GM23338 (cell line): ENCODE results near the gene LEKR1. TPM values are rescaled to one million over a fixed set of nuclear protein-coding genes. Genes with fewer than 3 reads are reported as not detected.

Experiments
- ATAC-seq: fragments of 200-7000 bp; cut with Tn5 transposase; 3 replicates; pipeline ENCODE4 v1.9.1; 2020
- DNase-seq: peaks from one replicate; pipeline ENCODE4 v3.0.0-alpha.2; 2015; ENCODE audit warnings: low spot score
- H2AFZ ChIP-seq: fragments of 200-600 bp; sonication (generic); 2 replicates; pipeline ENCODE4 v1.8.0; 2016; ENCODE audit warnings: antibody characterized with exemption, mild to moderate bottlenecking, moderate library complexity
- H3F3A ChIP-seq: fragments of 200-600 bp; sonication (generic); replicated peaks from 2 replicates; pipeline ENCODE4 v1.8.0; 2017; ENCODE audit warnings: antibody characterized with exemption, mixed run types, low read depth
- H3K27ac ChIP-seq: fragments of 200-600 bp; sonication (generic); 2 replicates; pipeline ENCODE4 v1.6.1; 2016; ENCODE audit warnings: low read depth
- H3K27me3 ChIP-seq: fragments of 200-600 bp; sonication (generic); 2 replicates; pipeline ENCODE4 v1.8.0; 2016; ENCODE audit warnings: mild to moderate bottlenecking, mixed run types, moderate library complexity; ENCODE audit not compliant: insufficient read depth
- H3K36me3 ChIP-seq: fragments of 200-600 bp; sonication (generic); 2 replicates; pipeline ENCODE4 v1.8.0; 2016; ENCODE audit warnings: mild to moderate bottlenecking; ENCODE audit not compliant: insufficient read depth
- H3K4me1 ChIP-seq: fragments of 200-600 bp; sonication (generic); 2 replicates; pipeline ENCODE4 v1.8.0; 2016; ENCODE audit warnings: mild to moderate bottlenecking, moderate library complexity; ENCODE audit not compliant: insufficient read depth
- H3K4me2 ChIP-seq: fragments of 200-600 bp; sonication (generic); 2 replicates; pipeline ENCODE4 v1.7.1; 2017; ENCODE audit warnings: mixed run types
- H3K4me3 ChIP-seq: fragments of 200-600 bp; sonication (generic); 2 replicates; pipeline ENCODE4 v1.6.1; 2016; ENCODE audit warnings: mixed run types
- H3K79me2 ChIP-seq: fragments of 200-600 bp; sonication (generic); replicated peaks from 2 replicates; pipeline ENCODE4 v1.8.0; 2017; ENCODE audit warnings: mild to moderate bottlenecking; ENCODE audit not compliant: insufficient read depth
- H3K9me2 ChIP-seq: fragments of 200-600 bp; sonication (generic); 2 replicates; pipeline ENCODE4 v1.8.0; 2017; ENCODE audit not compliant: insufficient read depth
- H4K20me1 ChIP-seq: fragments of 200-600 bp; sonication (generic); replicated peaks from 2 replicates; pipeline ENCODE4 v1.8.0; 2017; ENCODE audit warnings: mild to moderate bottlenecking; ENCODE audit not compliant: insufficient read depth
- H3K27ac Mint-ChIP-seq: 2 replicates; pipeline ENCODE4 v1.8.0; 2020; ENCODE audit warnings: inconsistent platforms, mild to moderate bottlenecking, moderate library complexity, mixed read lengths
- H3K27me3 Mint-ChIP-seq: 3 replicates; pipeline ENCODE4 v1.8.0; 2022; ENCODE audit warnings: low read depth, mild to moderate bottlenecking, moderate library complexity, mixed read lengths, inconsistent platforms; ENCODE audit not compliant: insufficient read depth, poor library complexity
- H3K36me3 Mint-ChIP-seq: 3 replicates; pipeline ENCODE4 v1.8.0; 2021; ENCODE audit warnings: low read depth, mild to moderate bottlenecking, inconsistent platforms, moderate library complexity, mixed read lengths
- H3K4me1 Mint-ChIP-seq: 3 replicates; pipeline ENCODE4 v1.8.0; 2020; ENCODE audit warnings: mild to moderate bottlenecking, inconsistent platforms, mixed read lengths
- H3K4me3 Mint-ChIP-seq: 3 replicates; pipeline ENCODE4 v1.8.0; 2021; ENCODE audit warnings: moderate library complexity, mild to moderate bottlenecking, inconsistent platforms, mixed read lengths
- H3K9me3 Mint-ChIP-seq: 3 replicates; pipeline ENCODE4 v1.8.0; 2020; ENCODE audit warnings: moderate library complexity, mild to moderate bottlenecking, inconsistent platforms, mixed read lengths
- CREB1 ChIP-seq: fragments of 250-450 bp; sonication (Bioruptor Pico); IDR thresholded peaks from 2 replicates; pipeline ENCODE4 v1.5.0; 2020; ENCODE audit warnings: low read depth, mild to moderate bottlenecking, moderate library complexity
- POLR2AphosphoS5 ChIP-seq: IDR thresholded peaks from 2 replicates; pipeline ENCODE4 v1.6.1; 2016; ENCODE audit warnings: antibody characterized with exemption, low read depth
- ZNF331 ChIP-seq: fragments of 250-450 bp; sonication (Bioruptor Pico); IDR thresholded peaks from 2 replicates; pipeline ENCODE4 v1.5.0; 2020; ENCODE audit warnings: low read depth, mild to moderate bottlenecking, moderate library complexity
- polyA plus RNA-seq: library from polyadenylated mRNA; unstranded; fragments of >200 nt; fragmentation: Nextera tagmentation; extraction: Ambion mirVana; gene quantifications from 2 replicates; pipeline ENCODE4 v1.2.1, GENCODE V29; 2016
- total RNA-seq: library from RNA; depleted of rRNA; stranded (reverse); fragments of >200 nt; shearing (Covaris generic); gene quantifications from 2 replicates; pipeline ENCODE4 v1.2.3, GENCODE V29; 2014
- TF ChIP-seq, protein P1 (sequence below), 2 experiments: fragments of 200-600 bp in 1 of 2; sonication (generic) in 1 of 2; conservative IDR thresholded peaks; 2 replicates each; pipeline versions ENCODE4 v1.5.1 to v1.6.1; 2016 to 2017; ENCODE audit warnings: antibody characterized with exemption in 2 of 2, low read depth in 2 of 2, mild to moderate bottlenecking in 2 of 2, moderate library complexity in 1 of 2
- TF ChIP-seq, protein P2 (sequence below): fragments of 250-450 bp; sonication (Bioruptor Pico); IDR thresholded peaks from 2 replicates; pipeline ENCODE4 v1.5.0; 2020; ENCODE audit warnings: mild to moderate bottlenecking, moderate library complexity
- TF ChIP-seq, protein P3 (sequence below): IDR thresholded peaks from one replicate; pipeline ENCODE4 v1.6.1; 2018; ENCODE audit warnings: antibody characterized with exemption; ENCODE audit not compliant: unreplicated experiment
- TF ChIP-seq, protein P4 (sequence below): IDR thresholded peaks from 2 replicates; pipeline ENCODE4 v1.6.1; 2016; ENCODE audit warnings: antibody characterized with exemption

LEKR1 gene
- total and polyA plus RNA-seq, 2 experiments from 2014 or later = not detected

DNA sequence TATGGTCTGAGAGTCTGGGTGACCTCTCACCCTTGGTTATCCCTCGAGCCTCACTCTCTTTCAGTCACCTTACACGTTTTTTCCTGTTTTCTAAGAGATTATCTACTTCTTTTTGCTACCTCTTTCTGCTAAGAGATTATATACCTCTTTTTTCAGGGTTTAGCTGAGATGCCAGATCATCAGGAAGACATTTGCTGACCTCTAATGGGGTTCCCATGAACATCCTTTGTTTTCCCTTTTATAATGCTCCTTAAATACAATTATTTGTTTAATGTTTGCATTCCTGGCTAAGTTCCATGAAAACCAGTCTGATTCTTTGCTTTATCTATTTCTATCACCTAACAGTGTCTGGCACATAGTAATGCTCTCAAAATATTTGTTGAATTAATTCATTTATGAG is 39.6 kb downstream of the LEKR1 start:
- no peak for DNase-seq
- Histone ChIP-seq H3K4me2 (no peak overlapping the region), H3K27ac (no peak overlapping the region), H3K36me3 (no peaks in the 10 kb centered on the region), H3K79me2 (no peaks in the 10 kb centered on the region), H4K20me1 (no peaks in the 10 kb centered on the region), H3K4me3 (no peak overlapping the region), H3K9me2 (no peaks in the 10 kb centered on the region), H3F3A (no peaks in the 10 kb centered on the region), H3K27me3 (no peaks in the 10 kb centered on the region), H2AFZ (no peak overlapping the region), H3K4me1 (no peaks in the 10 kb centered on the region)
- no peaks in the 10 kb centered on the region for H3K9me3 Mint-ChIP-seq
- no peaks in the 10 kb centered on the region for H3K4me1 Mint-ChIP-seq
- H3K27me3 Mint-ChIP-seq = no peaks in the 10 kb centered on the region
- no peaks in the 10 kb centered on the region for H3K36me3 Mint-ChIP-seq
- ATAC-seq = no peak
- H3K4me3 Mint-ChIP-seq = no peak overlapping the region
- TF ChIP-seq, protein P1, sequence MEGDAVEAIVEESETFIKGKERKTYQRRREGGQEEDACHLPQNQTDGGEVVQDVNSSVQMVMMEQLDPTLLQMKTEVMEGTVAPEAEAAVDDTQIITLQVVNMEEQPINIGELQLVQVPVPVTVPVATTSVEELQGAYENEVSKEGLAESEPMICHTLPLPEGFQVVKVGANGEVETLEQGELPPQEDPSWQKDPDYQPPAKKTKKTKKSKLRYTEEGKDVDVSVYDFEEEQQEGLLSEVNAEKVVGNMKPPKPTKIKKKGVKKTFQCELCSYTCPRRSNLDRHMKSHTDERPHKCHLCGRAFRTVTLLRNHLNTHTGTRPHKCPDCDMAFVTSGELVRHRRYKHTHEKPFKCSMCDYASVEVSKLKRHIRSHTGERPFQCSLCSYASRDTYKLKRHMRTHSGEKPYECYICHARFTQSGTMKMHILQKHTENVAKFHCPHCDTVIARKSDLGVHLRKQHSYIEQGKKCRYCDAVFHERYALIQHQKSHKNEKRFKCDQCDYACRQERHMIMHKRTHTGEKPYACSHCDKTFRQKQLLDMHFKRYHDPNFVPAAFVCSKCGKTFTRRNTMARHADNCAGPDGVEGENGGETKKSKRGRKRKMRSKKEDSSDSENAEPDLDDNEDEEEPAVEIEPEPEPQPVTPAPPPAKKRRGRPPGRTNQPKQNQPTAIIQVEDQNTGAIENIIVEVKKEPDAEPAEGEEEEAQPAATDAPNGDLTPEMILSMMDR (conservative IDR thresholded peaks at IDR 0.05; ENCODE audit: low read depth in 2 of 2) = peak in 1 of 2 experiments; percentile 24; a peak in 1 of 4 replicates
- TF ChIP-seq, protein P2, sequence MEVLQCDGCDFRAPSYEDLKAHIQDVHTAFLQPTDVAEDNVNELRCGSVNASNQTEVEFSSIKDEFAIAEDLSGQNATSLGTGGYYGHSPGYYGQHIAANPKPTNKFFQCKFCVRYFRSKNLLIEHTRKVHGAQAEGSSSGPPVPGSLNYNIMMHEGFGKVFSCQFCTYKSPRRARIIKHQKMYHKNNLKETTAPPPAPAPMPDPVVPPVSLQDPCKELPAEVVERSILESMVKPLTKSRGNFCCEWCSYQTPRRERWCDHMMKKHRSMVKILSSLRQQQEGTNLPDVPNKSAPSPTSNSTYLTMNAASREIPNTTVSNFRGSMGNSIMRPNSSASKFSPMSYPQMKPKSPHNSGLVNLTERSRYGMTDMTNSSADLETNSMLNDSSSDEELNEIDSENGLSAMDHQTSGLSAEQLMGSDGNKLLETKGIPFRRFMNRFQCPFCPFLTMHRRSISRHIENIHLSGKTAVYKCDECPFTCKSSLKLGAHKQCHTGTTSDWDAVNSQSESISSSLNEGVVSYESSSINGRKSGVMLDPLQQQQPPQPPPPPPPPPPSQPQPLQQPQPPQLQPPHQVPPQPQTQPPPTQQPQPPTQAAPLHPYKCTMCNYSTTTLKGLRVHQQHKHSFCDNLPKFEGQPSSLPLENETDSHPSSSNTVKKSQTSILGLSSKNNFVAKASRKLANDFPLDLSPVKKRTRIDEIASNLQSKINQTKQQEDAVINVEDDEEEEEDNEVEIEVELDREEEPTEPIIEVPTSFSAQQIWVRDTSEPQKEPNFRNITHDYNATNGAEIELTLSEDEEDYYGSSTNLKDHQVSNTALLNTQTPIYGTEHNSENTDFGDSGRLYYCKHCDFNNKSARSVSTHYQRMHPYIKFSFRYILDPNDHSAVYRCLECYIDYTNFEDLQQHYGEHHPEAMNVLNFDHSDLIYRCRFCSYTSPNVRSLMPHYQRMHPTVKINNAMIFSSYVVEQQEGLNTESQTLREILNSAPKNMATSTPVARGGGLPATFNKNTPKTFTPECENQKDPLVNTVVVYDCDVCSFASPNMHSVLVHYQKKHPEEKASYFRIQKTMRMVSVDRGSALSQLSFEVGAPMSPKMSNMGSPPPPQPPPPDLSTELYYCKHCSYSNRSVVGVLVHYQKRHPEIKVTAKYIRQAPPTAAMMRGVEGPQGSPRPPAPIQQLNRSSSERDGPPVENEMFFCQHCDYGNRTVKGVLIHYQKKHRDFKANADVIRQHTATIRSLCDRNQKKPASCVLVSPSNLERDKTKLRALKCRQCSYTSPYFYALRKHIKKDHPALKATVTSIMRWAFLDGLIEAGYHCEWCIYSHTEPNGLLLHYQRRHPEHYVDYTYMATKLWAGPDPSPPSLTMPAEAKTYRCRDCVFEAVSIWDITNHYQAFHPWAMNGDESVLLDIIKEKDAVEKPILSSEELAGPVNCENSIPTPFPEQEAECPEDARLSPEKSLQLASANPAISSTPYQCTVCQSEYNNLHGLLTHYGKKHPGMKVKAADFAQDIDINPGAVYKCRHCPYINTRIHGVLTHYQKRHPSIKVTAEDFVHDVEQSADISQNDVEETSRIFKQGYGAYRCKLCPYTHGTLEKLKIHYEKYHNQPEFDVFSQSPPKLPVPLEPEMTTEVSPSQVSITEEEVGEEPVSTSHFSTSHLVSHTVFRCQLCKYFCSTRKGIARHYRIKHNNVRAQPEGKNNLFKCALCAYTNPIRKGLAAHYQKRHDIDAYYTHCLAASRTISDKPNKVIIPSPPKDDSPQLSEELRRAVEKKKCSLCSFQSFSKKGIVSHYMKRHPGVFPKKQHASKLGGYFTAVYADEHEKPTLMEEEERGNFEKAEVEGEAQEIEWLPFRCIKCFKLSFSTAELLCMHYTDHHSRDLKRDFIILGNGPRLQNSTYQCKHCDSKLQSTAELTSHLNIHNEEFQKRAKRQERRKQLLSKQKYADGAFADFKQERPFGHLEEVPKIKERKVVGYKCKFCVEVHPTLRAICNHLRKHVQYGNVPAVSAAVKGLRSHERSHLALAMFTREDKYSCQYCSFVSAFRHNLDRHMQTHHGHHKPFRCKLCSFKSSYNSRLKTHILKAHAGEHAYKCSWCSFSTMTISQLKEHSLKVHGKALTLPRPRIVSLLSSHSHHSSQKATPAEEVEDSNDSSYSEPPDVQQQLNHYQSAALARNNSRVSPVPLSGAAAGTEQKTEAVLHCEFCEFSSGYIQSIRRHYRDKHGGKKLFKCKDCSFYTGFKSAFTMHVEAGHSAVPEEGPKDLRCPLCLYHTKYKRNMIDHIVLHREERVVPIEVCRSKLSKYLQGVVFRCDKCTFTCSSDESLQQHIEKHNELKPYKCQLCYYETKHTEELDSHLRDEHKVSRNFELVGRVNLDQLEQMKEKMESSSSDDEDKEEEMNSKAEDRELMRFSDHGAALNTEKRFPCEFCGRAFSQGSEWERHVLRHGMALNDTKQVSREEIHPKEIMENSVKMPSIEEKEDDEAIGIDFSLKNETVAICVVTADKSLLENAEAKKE (CRISPR knock-in tag) = no peak
- H3K27ac Mint-ChIP-seq = no peak overlapping the region

GRCh38 chr3:156867174-156867573 is 41.0 kb downstream of the LEKR1 start:
- H3K36me3 ChIP-seq = no peaks in the 10 kb centered on the region
- no peaks in the 10 kb centered on the region; the same call in 2 of the 3 replicates for H3K36me3 Mint-ChIP-seq
- H3K9me2 ChIP-seq = no peaks in the 10 kb centered on the region
- no peaks in the 10 kb centered on the region for H3K79me2 ChIP-seq
- H4K20me1 ChIP-seq = no peaks in the 10 kb centered on the region
- H3K4me1 Mint-ChIP-seq = no peaks in the 10 kb centered on the region
- H3K27ac Mint-ChIP-seq = no peak overlapping the region
- no peak overlapping the region for H3K4me2 ChIP-seq
- no peaks in the 10 kb centered on the region for H3F3A ChIP-seq
- TF ChIP-seq POLR2AphosphoS5 (no peak), ZNF331 (no peak), CREB1 (CRISPR knock-in tag) (no peak)
- TF ChIP-seq, protein P3, sequence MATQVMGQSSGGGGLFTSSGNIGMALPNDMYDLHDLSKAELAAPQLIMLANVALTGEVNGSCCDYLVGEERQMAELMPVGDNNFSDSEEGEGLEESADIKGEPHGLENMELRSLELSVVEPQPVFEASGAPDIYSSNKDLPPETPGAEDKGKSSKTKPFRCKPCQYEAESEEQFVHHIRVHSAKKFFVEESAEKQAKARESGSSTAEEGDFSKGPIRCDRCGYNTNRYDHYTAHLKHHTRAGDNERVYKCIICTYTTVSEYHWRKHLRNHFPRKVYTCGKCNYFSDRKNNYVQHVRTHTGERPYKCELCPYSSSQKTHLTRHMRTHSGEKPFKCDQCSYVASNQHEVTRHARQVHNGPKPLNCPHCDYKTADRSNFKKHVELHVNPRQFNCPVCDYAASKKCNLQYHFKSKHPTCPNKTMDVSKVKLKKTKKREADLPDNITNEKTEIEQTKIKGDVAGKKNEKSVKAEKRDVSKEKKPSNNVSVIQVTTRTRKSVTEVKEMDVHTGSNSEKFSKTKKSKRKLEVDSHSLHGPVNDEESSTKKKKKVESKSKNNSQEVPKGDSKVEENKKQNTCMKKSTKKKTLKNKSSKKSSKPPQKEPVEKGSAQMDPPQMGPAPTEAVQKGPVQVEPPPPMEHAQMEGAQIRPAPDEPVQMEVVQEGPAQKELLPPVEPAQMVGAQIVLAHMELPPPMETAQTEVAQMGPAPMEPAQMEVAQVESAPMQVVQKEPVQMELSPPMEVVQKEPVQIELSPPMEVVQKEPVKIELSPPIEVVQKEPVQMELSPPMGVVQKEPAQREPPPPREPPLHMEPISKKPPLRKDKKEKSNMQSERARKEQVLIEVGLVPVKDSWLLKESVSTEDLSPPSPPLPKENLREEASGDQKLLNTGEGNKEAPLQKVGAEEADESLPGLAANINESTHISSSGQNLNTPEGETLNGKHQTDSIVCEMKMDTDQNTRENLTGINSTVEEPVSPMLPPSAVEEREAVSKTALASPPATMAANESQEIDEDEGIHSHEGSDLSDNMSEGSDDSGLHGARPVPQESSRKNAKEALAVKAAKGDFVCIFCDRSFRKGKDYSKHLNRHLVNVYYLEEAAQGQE = no peak
- TF ChIP-seq, protein P4, sequence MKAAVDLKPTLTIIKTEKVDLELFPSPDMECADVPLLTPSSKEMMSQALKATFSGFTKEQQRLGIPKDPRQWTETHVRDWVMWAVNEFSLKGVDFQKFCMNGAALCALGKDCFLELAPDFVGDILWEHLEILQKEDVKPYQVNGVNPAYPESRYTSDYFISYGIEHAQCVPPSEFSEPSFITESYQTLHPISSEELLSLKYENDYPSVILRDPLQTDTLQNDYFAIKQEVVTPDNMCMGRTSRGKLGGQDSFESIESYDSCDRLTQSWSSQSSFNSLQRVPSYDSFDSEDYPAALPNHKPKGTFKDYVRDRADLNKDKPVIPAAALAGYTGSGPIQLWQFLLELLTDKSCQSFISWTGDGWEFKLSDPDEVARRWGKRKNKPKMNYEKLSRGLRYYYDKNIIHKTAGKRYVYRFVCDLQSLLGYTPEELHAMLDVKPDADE = no peak
- no peaks in the 10 kb centered on the region for H3K4me1 ChIP-seq
- H3K4me3 ChIP-seq = no peak overlapping the region
- no peaks in the 10 kb centered on the region for H3K27me3 Mint-ChIP-seq
- H3K27me3 ChIP-seq = no peaks in the 10 kb centered on the region
- ATAC-seq (no peak), DNase-seq (no peak)
- H3K27ac ChIP-seq = no peak overlapping the region
- 0 out of 3 replicates have a peak, but pooled peaks cover 5% of the 10 kb centered on the region for H3K9me3 Mint-ChIP-seq
- no peak overlapping the region for H2AFZ ChIP-seq
- H3K4me3 Mint-ChIP-seq = no peak overlapping the region
